Tibial artery (tissue), 4 donors: Measurements from ENCODE around the gene SERHL2.

Source experiments
- DNase-seq, 2 donors: peaks; one replicate each; pipeline ENCODE4 v3.0.0-alpha.2; 2019
- H3K27ac ChIP-seq, 2 donors: fragments of 200-600 bp; sonication (generic) in 1 of 2; 1 replicate in 1 of 2; 2 replicates in 1 of 2; pipeline ENCODE4 v1.5.1; 2018 to 2019; ENCODE audit warnings: mild to moderate bottlenecking in 1 of 2
- H3K27me3 ChIP-seq, 2 donors: fragments of 200-600 bp; sonication (generic) in 1 of 2; one replicate each; pipeline versions ENCODE4 v1.5.1 to v1.6.0; 2016 to 2019
- H3K36me3 ChIP-seq, 3 donors: fragments of 200-600 bp; sonication (generic) in 2 of 3; one replicate each; pipeline ENCODE4 v1.5.1; 2016 to 2019; ENCODE audit warnings: mild to moderate bottlenecking in 2 of 3
- H3K4me1 ChIP-seq, 4 donors: fragments of 200-600 bp; sonication (generic) in 2 of 4; 1 replicate in 3 of 4; 2 replicates in 1 of 4; pipeline ENCODE4 v1.5.1; 2016 to 2019
- H3K4me3 ChIP-seq, 2 donors: fragments of 200-600 bp; sonication (generic) in 1 of 2; 1 replicate in 1 of 2; 2 replicates in 1 of 2; pipeline ENCODE4 v1.5.1; 2018 to 2019; ENCODE audit warnings: mild to moderate bottlenecking in 2 of 2
- H3K9me3 ChIP-seq, 3 donors: fragments of 200-600 bp; sonication (generic) in 1 of 3; one replicate each; pipeline ENCODE4 v1.5.1; 2016 to 2019
- CTCF ChIP-seq, 2 experiments: fragments of 200-600 bp in 1 of 2; fragments of 450-650 bp in 1 of 2; IDR thresholded peaks; one replicate each; pipeline ENCODE4 v1.5.1; 2017 to 2019; ENCODE audit warnings: antibody characterized with exemption in 2 of 2, mild to moderate bottlenecking in 1 of 2, moderate library complexity in 1 of 2
- intact Hi-C: fragments of 100-400 bp; cut with DNase I; formaldehyde crosslinking; loops from one replicate; pipeline ENCODE4 v1.15.0; 2023; ENCODE audit warnings: low total_unique reads

The SERHL2 gene

GRCh38 chr22:42585096-42585495 lies 31.3 kb downstream of the SERHL2 start:
- Histone ChIP-seq H3K4me3 (no peak overlapping the region), H3K4me1 (peaks cover 0 to 12% (median 9%) of the 10 kb centered on the region in 4 donors), H3K36me3 (peaks cover 57 to 75% (median 61%) of the 10 kb centered on the region in 3 donors), H3K9me3 (no peaks in the 10 kb centered on the region), H3K27me3 (no peaks in the 10 kb centered on the region), H3K27ac (no peak overlapping the region)
- DNase-seq, result no peak
- intact Hi-C loops, result no loop called here
- TF ChIP-seq CTCF (IDR thresholded peaks at IDR 0.05), result no peak

GRCh38 chr22:42586381-42586780 lies 32.6 kb downstream of the SERHL2 start:
- no peak overlapping the region for H3K27ac ChIP-seq
- no peaks in the 10 kb centered on the region for H3K9me3 ChIP-seq
- no peaks in the 10 kb centered on the region for H3K27me3 ChIP-seq
- intact Hi-C loops, result no loop called here
- no peak for TF ChIP-seq CTCF (IDR thresholded peaks at IDR 0.05)
- peaks cover 0 to 8% (median 4%) of the 10 kb centered on the region in 4 donors for H3K4me1 ChIP-seq
- peaks cover 65 to 87% (median 70%) of the 10 kb centered on the region in 3 donors for H3K36me3 ChIP-seq
- H3K4me3 ChIP-seq, result no peak overlapping the region
- no peak for DNase-seq

GRCh38 chr22:42587588-42588175 lies 33.9 kb downstream of the SERHL2 start:
- Histone ChIP-seq H3K4me3 (no peak overlapping the region), H3K27me3 (no peaks in the 10 kb centered on the region), H3K27ac (no peak overlapping the region), H3K36me3 (peaks cover 78 to 97% (median 83%) of the 10 kb centered on the region in 3 donors), H3K4me1 (peaks cover 0 to under 1% (median 0%) of the 10 kb centered on the region in 4 donors), H3K9me3 (no peaks in the 10 kb centered on the region)
- no peak for DNase-seq
- intact Hi-C loops, result no loop called here
- TF ChIP-seq CTCF (IDR thresholded peaks at IDR 0.05), result no peak

- TF ChIP-seq CTCF (IDR thresholded peaks at IDR 0.05), result no peak
- Histone ChIP-seq H3K4me1 (no peaks in the 10 kb centered on the region), H3K4me3 (no peak overlapping the region), H3K27ac (no peak overlapping the region), H3K27me3 (no peaks in the 10 kb centered on the region), H3K36me3 (peaks cover 88 to 97% (median 88%) of the 10 kb centered on the region in 3 donors), H3K9me3 (no peaks in the 10 kb centered on the region)
- no peak for DNase-seq
- intact Hi-C loops, result no loop called here
Observed at GRCh38 chr22:42591987-42592386, 38.2 kb downstream of the SERHL2 start.

GRCh38 chr22:42595434-42595833 lies 41.7 kb downstream of the SERHL2 start:
- no peak overlapping the region for H3K27ac ChIP-seq
- intact Hi-C loops, result no loop called here

More at GRCh38 chr22:42595434-42595833, 41.7 kb downstream of the SERHL2 start:
- Histone ChIP-seq H3K27me3 (no peaks in the 10 kb centered on the region), H3K36me3 (peaks cover 90 to 99% (median 96%) of the 10 kb centered on the region in 3 donors), H3K4me1 (no peaks in the 10 kb centered on the region), H3K4me3 (no peak overlapping the region), H3K9me3 (no peaks in the 10 kb centered on the region)
- no peak for DNase-seq
- no peak for TF ChIP-seq CTCF (IDR thresholded peaks at IDR 0.05)
